GM12878 (cell line): ENCODE results near the gene JOSD2. TPM values are rescaled to one million over a fixed set of nuclear protein-coding genes. Genes with fewer than 3 reads are reported as not detected.

Source experiments
- ATF3 ChIP-seq: IDR thresholded peaks from 2 replicates; pipeline ENCODE4 v1.6.1; 2011; ENCODE audit warnings: low read depth, mild to moderate bottlenecking, low read length, moderate library complexity, borderline replicate concordance; ENCODE audit errors: extremely low read depth
- CEBPZ ChIP-seq: fragments of 150-350 bp; IDR thresholded peaks from 2 replicates; pipeline ENCODE4 v1.6.1; 2016; ENCODE audit warnings: low read depth, low read length
- E2F4 ChIP-seq: IDR thresholded peaks from 2 replicates; pipeline ENCODE4 v1.6.1; 2012; ENCODE audit warnings: low read depth, low read length, improper control_type of control experiment
- HCFC1 ChIP-seq: fragments of 150-350 bp; IDR thresholded peaks from 2 replicates; pipeline ENCODE4 v1.6.1; 2014; ENCODE audit warnings: low read length
- JUND ChIP-seq: IDR thresholded peaks from 2 replicates; pipeline ENCODE4 v1.6.1; 2012; ENCODE audit warnings: low read depth, mild to moderate bottlenecking, low read length, improper control_type of control experiment, moderate library complexity
- KDM1A ChIP-seq: fragments of 200-600 bp; sonication (generic); IDR thresholded peaks from 2 replicates; pipeline ENCODE4 v1.6.1; 2016; ENCODE audit warnings: borderline replicate concordance
- MYB ChIP-seq: fragments of 150-350 bp; IDR thresholded peaks from 2 replicates; pipeline ENCODE4 v1.6.1; 2014; ENCODE audit warnings: mild to moderate bottlenecking, low read depth, low read length, borderline replicate concordance
- NKRF ChIP-seq: fragments of 450-650 bp; conservative IDR thresholded peaks from 2 replicates; pipeline ENCODE4 v1.6.1; 2017; ENCODE audit warnings: mild to moderate bottlenecking, moderate library complexity
- POLR2A ChIP-seq: IDR thresholded peaks from 2 replicates; pipeline ENCODE4 v1.6.1; 2011; ENCODE audit warnings: low read depth, mild to moderate bottlenecking, low read length
- RAD21 ChIP-seq: IDR thresholded peaks from 2 replicates; pipeline ENCODE4 v1.6.1; 2011; ENCODE audit warnings: mild to moderate bottlenecking, low read depth, low read length, moderate library complexity; ENCODE audit not compliant: insufficient read depth
- SIX5 ChIP-seq: IDR thresholded peaks from 2 replicates; pipeline ENCODE4 v1.6.1; 2011; ENCODE audit warnings: mild to moderate bottlenecking, low read depth, low read length, moderate library complexity; ENCODE audit not compliant: severe bottlenecking
- SKIL ChIP-seq: fragments of 450-650 bp; IDR thresholded peaks from 2 replicates; pipeline ENCODE4 v1.6.1; 2017; ENCODE audit warnings: mild to moderate bottlenecking, low read depth, inconsistent platforms; ENCODE audit not compliant: poor library complexity, severe bottlenecking
- SMARCA5 ChIP-seq: fragments of 450-650 bp; IDR thresholded peaks from 2 replicates; pipeline ENCODE4 v1.6.1; 2017; ENCODE audit warnings: mild to moderate bottlenecking
- TAF1 ChIP-seq: IDR thresholded peaks from 2 replicates; pipeline ENCODE4 v1.6.1; 2011; ENCODE audit warnings: mild to moderate bottlenecking, low read depth, low read length, borderline replicate concordance
- ZBTB11 ChIP-seq: fragments of 450-650 bp; formaldehyde crosslinking; IDR thresholded peaks from 2 replicates; pipeline ENCODE4 v1.5.0; 2022; ENCODE audit warnings: mild to moderate bottlenecking, missing genetic modification characterization
- polyA plus RNA-seq, 11 experiments: library from polyadenylated mRNA; depleted of rRNA in 4 of 11; unstranded in 6 of 11; stranded (reverse) in 5 of 11; fragments of >200 nt; fragmentation: Nextera tagmentation in 4 of 11; fragmentation: Illumina TruSeq in 1 of 11; extraction: Ambion mirVana in 4 of 11; extraction: Trizol in 1 of 11; gene quantifications; 1 replicate in 1 of 11; 2 replicates in 10 of 11; pipeline versions ENCODE4 v1.2.1 to v1.2.3, GENCODE V29; 2011 to 2016; ENCODE audit warnings: inconsistent platforms in 2 of 11, missing spikeins in 2 of 11, low read depth in 1 of 11
- total RNA-seq, 4 experiments: library from RNA; depleted of rRNA in 3 of 4; stranded (reverse); fragments of >200 nt in 3 of 4; fragmentation: Illumina TruSeq in 1 of 4; extraction: Trizol in 1 of 4; gene quantifications; 2 replicates each; pipeline versions ENCODE4 v1.2.1 to v1.2.3, GENCODE V29; 2013 to 2021

JOSD2 gene
- total and polyA plus RNA-seq, 10 of the 15 experiments (the other 5 are each of a cell fraction or from before 2014, with no cell fraction given) = 0.91 to 26.7 (median 13.0) TPM

- TF ChIP-seq NKRF (no peak), ZBTB11 (no peak), JUND (no peak), POLR2A (no peak), ATF3 (no peak), E2F4 (no peak), SKIL (no peak), HCFC1 (no peak), MYB (no peak), SMARCA5 (peak; percentile 85), KDM1A (no peak), CEBPZ (no peak), TAF1 (no peak), SIX5 (no peak), RAD21 (peak; percentile 92)
These were observed 49.7 kb downstream of the JOSD2 start (continued) for GRCh38 chr19:50461066-50461875.
